GM12801 (cell line): ENCODE measurements around the gene BEND2.

ENCODE experiments used
- CTCF ChIP-seq: IDR thresholded peaks from one replicate; pipeline ENCODE4 v1.5.1; 2011; ENCODE audit warnings: control low read depth; ENCODE audit not compliant: insufficient read length; ENCODE audit errors: extremely low read depth

The BEND2 gene

GRCh38 chrX:18220786-18221185 lies at the start of gene BEND2:
TSS of gene BEND2 (minus strand) at chrX:18220886. CDS start at chrX:18220750, 136 bp downstream.
- no peak for TF ChIP-seq CTCF

GRCh38 chrX:18255059-18255458 lies 34.4 kb upstream of the BEND2 start:
- no peak for TF ChIP-seq CTCF

DNA sequence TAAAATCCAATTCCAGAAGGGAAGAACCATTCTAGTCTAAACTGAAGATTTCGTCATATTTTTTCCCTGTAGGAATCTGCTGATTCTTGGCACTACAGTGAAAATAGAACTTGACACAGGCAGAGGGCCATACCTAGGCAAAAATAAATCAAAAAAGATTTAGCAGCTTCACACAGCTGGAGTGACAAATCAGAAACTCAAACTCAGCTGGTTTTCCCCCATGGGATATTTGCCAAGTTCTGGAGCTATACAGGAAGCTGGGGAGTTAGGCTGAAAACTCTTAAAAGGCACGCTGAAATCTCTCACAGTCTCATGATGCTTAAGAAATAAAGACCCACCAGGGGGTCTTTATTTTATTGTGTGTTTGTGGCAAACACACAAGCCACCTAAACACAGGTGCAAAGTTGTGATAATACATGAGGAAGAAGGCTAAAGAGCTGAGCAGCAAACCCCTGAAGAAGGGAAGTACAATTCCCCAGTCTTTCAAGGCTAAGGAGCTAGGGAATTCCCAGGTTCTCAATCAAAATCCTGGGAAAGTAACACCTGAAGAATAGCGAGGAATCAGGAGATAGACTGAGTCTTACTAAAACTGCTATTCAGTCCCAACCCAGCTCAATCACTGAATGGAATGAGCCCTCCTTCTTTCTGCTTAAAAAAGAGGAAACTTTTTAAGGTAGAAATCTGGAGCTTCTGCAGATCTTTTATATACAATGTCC lies 32.1 kb upstream of the BEND2 start:
- no peak for TF ChIP-seq CTCF

DNA sequence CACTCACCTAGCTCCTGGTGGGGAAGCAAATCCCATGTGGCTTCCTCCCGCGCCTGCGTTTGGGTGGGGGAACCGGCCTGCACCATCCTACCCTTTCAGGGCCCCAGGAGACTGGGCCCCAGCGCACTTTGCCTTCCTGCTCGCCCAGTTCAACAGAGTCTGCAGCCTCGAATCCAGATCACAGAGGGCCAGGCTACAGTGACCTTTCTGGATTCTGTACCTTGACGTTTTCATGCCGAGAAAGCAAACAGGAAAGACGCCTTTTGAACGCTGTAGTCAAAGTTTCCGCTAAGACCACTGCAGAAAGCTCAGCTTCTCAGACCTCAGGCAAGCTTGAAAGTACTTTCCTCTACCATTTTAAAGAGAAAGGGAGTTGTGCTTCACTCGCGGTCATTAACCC lies 7.4 kb upstream of the BEND2 start:
- no peak for TF ChIP-seq CTCF

GRCh38 chrX:18227458-18227857 lies 6.8 kb upstream of the BEND2 start:
- no peak for TF ChIP-seq CTCF

GRCh38 chrX:18210470-18210869 lies 10.2 kb downstream of the BEND2 start:
- no peak for TF ChIP-seq CTCF

- TF ChIP-seq CTCF = no peak
These were observed 14.0 kb downstream of the BEND2 start for GRCh38 chrX:18206657-18207056.
